ENCODE results near the gene PRPF19.
A peak's percentile ranks its signal among the peaks of the same experiment; 100 is the strongest.

Gene PRPF19

DNA sequence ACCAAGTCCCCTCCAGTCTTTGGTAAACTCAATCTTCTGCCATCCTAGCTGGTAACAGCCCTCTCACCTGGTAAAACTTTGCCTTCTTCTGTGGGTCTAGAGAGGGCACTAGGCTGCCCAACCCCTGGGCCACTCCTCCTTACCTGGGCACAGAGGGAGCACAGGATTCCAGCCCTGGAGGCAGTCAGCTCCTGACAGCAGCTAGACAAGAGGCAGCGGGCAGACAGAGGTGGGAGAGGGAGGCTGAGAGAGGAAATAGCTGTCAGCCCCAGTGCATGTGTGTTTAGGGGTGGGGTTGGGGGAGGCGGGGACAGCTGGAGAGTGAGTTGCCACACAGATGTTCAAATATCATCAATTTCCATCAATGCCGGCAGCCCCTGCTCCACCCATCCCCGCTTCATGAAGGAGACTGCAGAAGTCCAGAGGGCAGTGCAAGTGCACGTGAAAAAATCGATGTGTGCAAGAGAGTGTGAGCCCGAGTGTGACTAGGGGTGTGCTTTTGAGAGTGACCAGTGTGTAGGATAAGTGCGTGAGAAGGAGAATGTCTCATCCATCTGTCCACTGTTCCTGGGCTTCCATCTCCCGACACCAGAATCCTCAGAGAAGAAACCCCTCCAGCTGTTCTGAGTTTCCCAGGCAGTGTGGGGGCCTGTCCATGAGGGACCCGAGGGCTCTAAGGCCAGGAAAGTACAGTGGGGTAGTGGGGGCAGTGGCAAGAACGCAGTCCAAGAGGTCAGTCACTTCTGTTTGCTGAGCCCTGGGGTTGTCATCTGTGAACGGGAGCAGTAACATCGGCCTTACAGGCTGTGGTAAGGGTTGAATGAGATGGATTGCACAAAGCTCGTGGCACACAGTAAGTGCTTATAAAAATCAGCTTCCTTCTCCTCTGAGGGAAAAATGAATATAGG, 50.4 kb downstream of the PRPF19 start, which contains the start of gene PTGDR2:
TSS of gene PTGDR2 (minus strand) at position 225 of the 908 bp plus-strand sequence. CDS start 2,228 bp downstream, outside the sequence.
- DNase-seq: no peak

DNA sequence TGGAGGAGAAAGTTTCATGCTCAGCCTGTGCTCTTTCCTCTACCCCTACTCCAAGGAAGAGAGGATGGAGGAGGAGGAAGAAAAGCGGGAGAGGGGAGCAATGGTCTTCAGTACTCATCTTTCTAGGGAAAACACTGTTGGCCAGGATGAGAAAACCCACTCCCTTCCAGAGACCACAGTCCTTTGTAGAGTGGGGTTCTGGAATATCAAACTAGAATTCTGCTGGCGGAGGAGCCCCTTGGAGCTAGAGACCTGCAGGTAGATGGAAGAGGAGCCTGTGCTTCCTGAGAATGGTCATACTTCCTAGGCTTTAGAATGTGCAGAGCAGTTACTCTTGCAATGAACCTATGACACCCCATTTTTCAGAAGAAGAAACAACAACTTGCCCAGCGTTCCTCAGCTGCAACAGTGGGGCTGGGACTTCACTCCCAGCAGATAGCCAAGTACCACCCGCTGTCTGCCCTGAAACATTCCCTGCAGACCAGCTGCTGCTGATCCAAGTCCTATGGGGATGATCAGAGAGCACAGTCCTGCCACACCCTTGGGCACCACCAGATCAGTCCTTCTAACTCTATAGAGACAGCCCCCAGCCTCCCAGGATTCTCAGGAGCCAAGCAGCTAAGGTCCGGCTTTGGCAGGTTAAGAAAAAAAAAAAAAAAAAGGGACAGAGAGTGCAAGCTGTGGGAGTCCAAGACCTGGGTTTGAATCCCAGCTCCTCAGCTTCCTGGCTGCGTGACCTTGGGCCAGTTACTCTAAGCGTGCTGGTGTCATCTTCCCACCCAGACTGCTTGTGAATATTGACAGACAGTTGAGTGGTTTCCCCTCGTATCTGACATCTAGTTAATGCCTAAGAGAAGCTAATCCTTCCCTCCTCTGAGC, 51.3 kb downstream of the PRPF19 start:
- no peak for DNase-seq

DNA sequence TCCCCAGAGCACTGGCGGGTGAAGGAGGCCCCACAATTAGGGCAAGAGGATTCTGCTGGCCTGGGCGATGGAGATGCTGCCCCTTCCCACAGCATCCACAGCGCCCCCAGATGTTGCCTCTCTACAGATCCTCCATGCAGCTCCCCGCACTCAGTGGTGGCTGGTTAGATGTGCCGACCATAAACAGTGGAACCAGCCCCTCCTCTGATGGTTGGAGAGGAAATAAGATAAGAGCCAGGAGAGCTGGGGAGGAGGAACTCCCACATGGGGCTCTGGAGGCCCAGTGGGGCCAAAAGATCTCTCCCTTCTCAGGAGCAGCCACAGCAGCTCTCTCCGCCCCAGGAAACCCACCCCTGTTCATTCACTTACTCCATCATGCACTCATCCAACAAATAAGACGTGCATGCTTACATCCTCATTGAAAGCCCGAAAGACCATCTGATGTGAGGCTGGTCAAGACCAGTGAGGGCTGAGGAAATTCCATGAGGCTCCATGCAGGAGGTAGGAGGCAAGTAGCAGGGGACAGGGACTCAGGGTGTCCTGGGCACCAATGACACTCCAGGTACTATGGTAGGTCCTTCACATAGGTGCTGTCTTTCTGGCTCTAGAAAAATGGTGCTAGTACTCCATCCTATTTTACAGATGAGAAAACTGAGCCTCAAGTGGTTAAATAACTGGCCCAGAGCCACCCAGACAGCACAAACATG, 52.1 kb downstream of the PRPF19 start:
- DNase-seq: no peak

DNA sequence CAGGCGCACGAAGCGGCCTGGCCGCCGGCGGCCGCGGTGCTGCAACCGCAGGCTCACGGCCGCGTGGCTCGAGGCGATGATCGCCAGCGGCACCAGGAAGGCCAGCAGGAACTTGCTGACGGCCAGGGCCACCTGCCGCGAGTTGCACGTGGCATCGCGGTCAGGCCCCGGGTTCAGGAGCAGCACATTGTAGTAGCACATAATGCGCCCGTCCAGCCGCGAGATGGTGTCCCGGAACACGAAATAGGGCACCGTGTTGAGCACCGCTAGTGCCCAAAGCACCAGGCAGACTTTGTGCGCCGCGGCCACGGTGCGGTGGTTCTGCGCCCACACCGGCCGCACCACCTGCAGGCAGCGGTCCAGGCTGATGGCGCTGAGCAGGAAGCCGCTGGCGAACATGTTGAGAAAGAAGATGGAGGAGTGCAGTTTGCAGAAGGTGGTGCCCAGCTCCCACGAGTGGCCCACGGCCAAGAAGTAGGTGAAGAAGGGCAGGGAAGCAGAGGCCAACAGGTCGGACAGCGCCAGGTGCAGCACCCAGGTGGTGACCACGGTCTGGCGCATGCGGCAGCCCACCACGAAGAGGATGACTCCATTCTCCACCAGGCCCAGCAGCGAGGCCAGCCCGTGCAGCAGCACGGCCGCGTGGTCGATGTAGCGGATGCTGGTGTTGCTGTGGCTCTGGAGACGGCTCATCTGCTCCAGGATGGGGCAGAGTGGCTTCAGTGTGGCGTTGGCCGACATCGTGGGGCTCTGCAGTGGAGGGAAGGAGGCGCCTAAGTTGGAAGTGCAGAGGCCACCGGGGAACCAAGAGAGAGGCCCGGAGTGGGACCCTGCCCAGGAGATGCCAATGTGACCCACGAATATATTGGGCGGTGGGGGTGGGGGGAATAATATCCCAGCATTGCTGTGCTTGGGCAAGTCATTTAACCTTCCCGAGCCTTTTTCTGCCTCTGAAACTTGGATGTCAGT, 53.1 kb downstream of the PRPF19 start:
- no peak for DNase-seq

DNA sequence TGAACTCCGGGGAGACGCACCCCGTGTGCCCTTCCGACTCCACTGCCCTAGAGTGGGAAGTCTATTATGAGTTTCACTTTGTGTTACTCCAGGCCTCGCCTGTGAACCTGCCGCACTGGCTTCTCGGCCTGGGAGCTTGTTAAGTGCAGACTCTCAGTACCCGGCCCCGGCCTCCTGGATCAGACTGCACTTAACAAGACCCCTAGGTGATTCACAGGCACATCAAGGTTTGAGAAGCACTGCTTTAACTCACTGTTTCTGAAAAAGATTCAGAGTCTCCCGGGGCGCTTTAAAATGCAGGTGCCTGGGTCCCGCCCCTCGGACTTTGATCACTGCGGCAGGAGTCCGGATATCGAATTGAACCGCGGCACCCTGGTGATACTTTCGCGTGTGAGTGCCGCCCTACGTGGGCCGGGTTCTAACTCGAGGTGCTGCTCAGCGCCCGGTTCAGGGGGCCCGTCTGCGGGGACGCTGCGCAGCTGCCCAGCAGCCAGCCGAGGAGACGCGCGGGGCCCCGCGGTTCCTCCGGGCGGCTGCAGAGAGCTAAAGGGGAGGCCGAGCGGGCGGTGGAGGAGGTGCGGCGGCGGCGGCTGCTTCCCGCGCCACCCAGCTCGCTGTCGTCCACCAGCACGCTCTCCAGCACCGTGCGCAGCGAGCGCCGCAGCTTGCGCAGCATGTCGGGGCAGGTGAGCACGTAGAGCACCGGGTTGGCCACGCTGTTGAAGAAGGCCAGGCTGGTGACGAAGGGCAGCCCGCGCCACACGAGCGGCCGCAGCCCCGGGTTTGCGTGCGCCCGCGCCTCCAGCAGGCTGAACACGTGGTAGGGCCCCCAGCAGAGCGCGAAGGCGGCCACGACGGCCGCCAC, 54.0 kb downstream of the PRPF19 start:
- DNase-seq: no peak

DNA sequence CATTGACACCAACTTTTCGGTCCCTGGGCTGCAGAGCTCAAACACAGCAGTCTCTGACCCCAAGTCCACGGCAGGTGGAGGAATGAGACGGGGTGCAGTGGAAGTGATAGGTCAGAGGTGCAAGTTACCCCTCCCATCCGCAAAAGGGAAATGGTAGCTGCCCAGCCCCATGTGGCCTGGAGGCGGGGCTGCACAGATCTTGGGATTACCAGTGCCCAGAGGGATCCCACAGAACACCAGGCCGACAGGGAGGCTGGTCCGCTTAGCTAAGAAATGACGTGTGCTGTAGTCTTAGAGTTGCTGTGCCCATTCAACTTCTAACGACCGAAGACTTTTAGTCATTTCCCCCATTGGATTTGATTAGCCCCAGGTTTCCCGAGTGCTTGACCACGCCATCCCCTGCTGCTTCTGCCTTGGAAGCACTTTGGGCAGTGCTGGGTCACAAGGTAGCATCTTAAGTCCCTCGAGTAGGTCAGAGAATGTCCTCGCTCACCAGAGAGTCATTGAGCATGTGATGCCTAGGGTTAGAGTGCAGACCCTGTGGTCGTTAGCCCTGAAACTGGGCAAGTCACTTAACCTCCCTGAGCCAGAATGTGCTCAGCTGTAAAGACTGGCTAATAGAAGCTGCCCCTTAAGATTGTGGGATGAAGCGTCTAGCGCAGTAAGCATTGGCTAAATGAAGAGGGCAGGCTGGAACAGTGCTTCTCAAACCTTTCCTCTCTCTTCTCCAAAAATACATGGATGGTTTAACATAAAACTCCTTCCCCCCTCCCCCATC, 54.9 kb downstream of the PRPF19 start:
- DNase-seq: no peak

DNA sequence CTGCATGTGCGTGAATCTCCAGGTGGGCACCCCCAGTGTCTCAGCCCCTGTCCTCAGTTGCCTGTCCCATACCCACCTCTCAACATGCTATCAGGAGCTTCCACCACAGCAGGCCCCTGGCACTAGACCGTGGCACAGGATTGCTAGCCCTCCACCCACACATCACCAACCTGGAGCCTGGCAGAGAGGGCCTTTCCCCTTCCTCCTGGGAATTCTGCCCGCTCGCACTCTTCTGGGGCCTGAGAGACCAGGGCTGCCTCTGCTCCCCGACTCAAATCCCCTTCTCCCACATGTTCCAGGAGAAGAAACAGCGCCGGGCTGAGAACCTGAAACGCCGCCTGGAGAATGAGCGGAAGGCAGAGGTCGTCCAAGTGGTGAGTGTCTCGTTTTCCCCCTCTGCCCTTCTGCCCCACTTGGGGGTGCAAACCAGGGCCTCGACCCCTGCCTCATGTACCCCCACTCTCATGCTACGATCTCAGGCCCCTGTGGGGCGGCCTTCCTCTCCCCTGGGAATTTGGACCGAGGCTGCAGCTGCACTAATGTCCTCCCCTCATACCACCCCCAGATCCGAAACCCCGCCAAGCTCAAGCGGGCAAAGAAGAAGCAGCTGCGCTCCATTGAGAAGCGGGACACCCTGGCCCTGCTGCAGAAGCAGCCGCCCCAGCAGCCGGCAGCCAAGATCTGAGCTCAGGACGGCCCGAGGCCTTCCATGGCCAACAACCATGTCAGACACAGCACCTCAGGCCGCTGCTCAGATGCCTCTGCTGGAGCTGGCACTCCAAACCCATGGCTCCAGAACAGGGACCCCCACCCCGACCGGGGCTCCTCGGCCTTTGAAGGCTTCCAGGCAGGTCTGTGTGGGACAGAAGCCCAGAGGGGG, 56.5 kb downstream of the PRPF19 start:
- DNase-seq: no peak

DNA sequence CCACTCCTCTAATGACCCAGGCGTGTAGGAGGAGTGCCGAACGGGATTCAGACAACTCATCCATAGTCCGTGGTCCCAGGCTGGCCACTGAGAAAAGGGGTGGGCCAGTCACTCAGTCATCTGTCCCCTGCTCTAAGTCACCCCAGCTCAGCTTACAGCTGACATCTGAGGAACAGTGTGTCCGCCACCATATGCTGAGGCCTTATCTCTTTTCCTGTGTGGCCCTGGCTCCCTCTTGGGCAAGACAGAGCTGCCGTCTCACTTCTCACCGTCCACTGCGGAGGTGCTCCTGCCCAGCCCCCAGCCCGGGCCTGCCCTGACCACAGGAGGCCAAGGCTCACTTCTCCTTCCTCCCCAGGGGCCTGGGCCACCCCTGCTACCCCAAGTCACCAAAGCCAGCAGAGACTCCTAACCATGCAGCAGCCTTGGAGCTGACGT, 57.7 kb downstream of the PRPF19 start:
- no peak for DNase-seq

DNA sequence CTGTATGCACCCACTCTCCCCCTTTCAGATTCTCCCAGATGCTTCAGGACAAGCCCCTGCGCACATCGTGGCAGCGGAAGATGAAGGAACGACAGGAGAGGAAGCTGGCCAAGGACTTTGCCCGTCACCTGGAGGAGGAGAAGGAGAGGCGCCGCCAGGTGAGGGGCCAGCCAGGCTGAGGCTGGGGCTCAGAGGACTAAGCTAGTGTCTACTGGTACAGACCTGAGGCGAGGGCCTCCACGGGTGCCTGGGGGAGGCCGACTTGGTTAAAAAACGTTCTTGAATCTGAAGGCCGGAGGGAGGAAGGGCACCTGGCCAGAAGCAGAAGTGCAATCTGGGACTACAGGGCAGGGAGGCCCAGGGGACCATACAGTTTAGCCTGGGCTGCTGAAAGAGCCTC, 58.5 kb downstream of the PRPF19 start:
- DNase-seq: no peak

DNA sequence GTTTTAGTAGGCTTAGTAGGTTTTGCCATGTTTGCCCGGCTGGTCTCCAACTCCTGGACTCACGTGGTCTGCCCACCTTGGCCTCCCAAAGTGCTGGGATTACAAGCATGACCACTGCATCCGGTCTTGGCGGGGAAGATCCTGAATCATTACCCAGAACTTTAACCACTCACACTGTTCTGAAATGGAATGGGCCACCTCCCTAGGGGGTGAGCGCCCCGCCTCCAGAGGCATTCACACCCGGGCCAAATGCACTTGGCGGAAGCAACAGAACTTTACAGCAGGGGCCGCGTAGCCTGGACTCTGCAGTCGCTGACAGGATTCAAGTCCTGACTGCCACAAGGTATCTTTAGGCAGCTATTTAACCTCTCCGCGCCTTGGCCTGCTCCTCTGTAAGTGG, 59.1 kb downstream of the PRPF19 start:
- no peak for DNase-seq

DNA sequence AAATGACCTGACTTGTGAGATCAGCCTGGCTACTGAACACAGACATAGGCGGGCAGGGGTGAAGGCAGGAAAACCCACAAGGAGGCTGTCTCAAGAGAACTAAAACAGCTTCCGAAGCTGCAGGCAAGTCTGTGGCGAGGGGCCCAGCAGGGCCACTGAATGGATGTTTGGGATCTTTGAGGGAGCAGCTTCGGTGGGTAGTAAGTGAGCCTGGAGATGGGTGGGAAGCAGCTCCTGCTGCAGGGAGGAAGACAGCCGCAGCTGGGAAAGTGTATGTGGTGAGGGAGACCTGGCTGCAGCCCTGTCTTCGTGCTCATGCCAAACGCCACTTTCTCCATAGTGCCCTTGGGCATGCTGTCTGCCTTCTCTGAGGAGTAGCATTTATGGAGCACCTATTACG, 61.0 kb downstream of the PRPF19 start:
- DNase-seq: no peak

DNA sequence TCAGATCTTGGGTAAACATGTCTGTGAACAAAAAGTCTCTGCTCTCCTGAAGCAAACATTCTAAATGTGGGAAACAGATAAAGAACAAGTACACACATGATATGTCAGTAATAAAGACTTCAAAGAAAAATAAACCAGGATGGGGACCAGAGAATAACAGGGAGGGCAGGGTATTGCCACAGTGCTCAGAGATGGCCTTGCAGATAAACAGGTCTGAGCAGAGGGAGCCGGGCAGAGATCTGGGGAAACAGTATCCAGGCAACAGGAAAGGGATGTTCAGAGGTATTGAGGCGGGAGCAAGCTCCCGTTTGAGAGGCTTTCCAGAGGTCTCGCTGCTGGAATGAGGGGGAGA, 61.5 kb downstream of the PRPF19 start:
- no peak for DNase-seq

DNA sequence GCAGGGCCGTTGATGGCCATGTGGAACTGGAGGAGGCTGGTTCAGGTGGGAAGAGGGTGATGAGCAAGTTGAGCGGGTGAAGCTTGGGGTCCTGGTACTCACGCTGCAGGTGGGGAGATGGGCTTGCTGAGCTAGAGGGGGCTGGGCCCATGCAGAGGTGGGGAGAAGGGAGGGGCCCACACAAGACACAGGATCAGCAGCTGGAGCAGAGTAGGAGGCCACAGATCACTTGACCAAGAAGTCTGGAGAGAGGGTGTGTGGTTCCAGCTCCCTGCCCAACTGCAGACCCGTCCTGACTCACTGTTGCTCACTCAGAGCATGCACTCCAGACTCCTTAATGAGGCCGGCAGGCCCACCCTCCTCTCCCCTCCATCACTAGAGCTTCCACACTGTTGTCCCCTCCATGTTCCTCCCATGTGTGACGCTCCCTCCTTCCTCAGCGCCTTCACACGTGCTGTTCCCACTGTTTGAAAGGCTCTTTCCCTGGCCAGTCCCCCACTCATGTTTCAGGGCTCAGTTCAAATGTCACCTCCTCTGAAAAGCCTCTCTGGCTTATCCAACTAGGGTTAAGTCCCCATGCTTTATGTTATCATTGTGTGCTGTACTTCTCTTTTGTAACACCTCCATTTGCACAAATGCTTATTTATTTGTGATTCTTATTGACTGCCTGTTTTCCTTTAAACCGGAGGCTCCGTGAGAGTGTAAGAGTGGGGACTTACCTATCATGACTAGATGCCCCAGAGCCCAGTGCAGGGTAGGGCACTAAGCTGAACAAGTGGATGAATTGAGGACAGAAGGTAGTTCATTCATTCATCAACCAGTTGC, 62.1 kb downstream of the PRPF19 start:
- DNase-seq: no peak

DNA sequence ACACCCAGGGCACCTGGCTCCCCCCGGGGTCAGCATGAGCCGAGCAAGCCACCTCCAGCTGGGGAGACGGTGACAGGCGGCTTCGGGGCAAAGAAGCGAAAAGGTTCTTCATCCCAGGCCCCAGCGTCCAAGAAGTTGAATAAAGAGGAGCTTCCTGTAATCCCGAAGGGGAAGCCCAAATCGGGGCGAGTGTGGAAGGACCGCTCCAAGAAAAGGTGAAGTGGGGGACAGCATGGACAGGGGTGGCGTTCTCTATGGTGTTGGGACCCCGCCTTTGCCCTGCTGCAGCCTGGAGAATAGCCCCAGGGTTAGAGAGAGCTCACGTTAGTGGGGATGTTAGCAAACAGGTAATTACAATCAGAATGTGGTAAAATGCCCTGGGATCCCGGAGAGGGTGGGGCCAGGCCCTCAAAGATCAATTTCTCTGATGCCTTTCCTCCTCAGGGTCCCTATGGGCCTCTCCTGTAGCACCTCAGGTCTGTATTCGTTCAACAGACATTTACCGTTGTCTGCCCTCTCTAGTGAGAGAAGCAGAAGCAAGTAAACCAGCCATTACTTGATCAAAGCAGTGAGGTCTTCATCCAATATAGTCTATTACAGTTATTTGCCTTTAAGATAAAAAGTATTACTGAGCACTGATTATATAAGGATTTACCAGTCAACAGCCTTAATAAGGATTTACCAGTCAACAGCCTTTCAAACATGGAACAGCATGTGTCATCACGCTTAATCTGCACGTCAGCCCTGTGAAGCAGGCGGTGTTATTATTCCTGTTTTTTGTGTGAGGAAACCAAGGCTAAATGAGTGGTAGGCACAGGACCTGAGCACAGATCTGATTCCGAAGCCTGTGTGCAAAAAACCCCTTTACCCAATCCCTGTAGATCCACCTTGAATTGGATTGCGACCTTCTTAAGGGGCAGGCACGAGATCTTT, 63.5 kb downstream of the PRPF19 start:
- DNase-seq: no peak

DNA sequence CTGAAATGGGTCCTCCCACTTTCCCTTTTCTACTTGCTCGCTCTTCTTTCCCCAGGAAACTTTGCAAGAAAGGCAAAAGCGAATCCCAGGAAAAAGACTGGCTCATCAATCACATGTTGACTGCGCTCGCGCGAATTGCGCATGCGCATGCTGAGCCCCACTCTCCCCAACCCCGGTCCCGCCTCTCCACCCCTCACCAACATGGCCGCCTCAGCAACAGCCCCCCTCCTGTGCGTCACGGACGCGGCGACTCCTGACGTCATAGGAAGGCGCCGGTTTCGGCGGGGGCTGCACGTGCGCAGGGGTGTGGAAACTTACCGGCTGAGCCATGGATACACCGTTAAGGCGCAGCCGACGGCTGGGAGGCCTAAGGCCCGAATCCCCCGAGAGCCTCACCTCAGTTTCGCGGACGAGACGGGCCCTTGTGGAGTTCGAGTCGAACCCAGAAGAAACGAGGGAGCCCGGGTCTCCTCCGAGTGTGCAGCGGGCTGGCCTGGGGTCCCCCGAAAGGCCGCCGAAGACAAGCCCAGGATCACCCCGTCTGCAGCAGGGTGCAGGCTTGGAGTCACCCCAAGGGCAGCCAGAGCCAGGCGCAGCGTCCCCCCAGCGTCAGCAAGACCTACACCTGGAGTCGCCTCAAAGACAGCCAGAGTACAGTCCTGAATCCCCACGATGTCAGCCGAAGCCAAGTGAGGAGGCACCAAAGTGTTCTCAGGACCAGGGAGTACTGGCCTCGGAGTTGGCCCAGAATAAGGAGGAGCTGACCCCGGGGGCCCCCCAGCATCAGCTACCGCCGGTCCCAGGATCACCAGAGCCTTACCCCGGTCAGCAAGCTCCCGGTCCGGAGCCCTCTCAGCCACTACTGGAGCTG, 64.4 kb downstream of the PRPF19 start, which contains the start of gene CCDC86:
TSS of gene CCDC86 (plus strand) at position 317 of the 871 bp plus-strand sequence. CDS start at position 329, 12 bp downstream.
- peak; percentile 99 for DNase-seq

Measured in activated CD4-positive, alpha-beta T cell treated with anti-CD3 and anti-CD28 coated beads, Interleukin-2, Interleukin-6, amounts not matched to agents 100 ng/mL and 50 ng/mL, durations not matched to agents 16 hours and 8 hours (primary cell).